OCI-LY3 (cell line): Measurements from ENCODE around the gene RALA.

Experiments
- H2AFZ ChIP-seq: fragments of 200-600, 300-600 bp; shearing (Covaris generic); 2 replicates; pipeline ENCODE4 v1.6.0; 2014; ENCODE audit warnings: antibody characterized with exemption, low read depth, low read length
- H3K27ac ChIP-seq: fragments of 200-600, 300-600 bp; sonication (generic); 2 replicates; pipeline ENCODE4 v1.5.1; 2014; ENCODE audit warnings: mild to moderate bottlenecking, low read length, moderate library complexity, mixed read lengths
- H3K27me3 ChIP-seq: fragments of 200-600, 300-600 bp; sonication (generic); 2 replicates; pipeline ENCODE4 v1.6.1; 2014; ENCODE audit warnings: low read depth, low read length, mixed read lengths
- H3K36me3 ChIP-seq: fragments of 200-600, 300-600 bp; sonication (generic); replicated peaks from 2 replicates; pipeline ENCODE3; 2014; ENCODE audit warnings: low read depth, low read length, mixed read lengths
- H3K4me1 ChIP-seq: fragments of 300-600, 200-600 bp; sonication (generic); 2 replicates; pipeline ENCODE4 v1.6.1; 2014; ENCODE audit warnings: low read length, mixed read lengths
- H3K4me2 ChIP-seq: fragments of 200-600, 300-600 bp; sonication (generic); 2 replicates; pipeline ENCODE4 v1.6.1; 2014; ENCODE audit warnings: low read length, mixed read lengths
- H3K4me3 ChIP-seq: fragments of 300-600, 200-600 bp; sonication (generic); 2 replicates; pipeline ENCODE4 v1.5.1; 2014; ENCODE audit warnings: antibody characterized with exemption, mild to moderate bottlenecking, low read length, moderate library complexity
- H3K79me2 ChIP-seq: fragments of 300-600, 200-600 bp; shearing (Covaris generic); 2 replicates; pipeline ENCODE4 v1.6.1; 2014; ENCODE audit warnings: mild to moderate bottlenecking, low read length, mixed read lengths
- H3K9ac ChIP-seq: fragments of 300-600, 200-600 bp; shearing (Covaris generic); 2 replicates; pipeline ENCODE4 v1.6.0; 2014; ENCODE audit warnings: mild to moderate bottlenecking, low read length, moderate library complexity
- H3K9me3 ChIP-seq: fragments of 200-600, 300-600 bp; shearing (Covaris generic); 2 replicates; pipeline ENCODE4 v1.6.1; 2014; ENCODE audit warnings: low read length, mixed read lengths; ENCODE audit not compliant: insufficient read depth
- H4K20me1 ChIP-seq: fragments of 200-600, 300-600 bp; sonication (generic); 2 replicates; pipeline ENCODE4 v1.6.1; 2016; ENCODE audit warnings: low read length, mixed read lengths; ENCODE audit not compliant: insufficient read depth
- CTCF ChIP-seq: fragments of 200-600, 300-600 bp; sonication (generic); IDR thresholded peaks from 2 replicates; pipeline ENCODE4 v1.5.1; 2014; ENCODE audit warnings: antibody characterized with exemption, low read length, low read depth
- EZH2phosphoT487 ChIP-seq: fragments of 200-600 bp; shearing (Covaris generic); IDR thresholded peaks from 2 replicates; pipeline ENCODE4 v1.6.1; 2018; ENCODE audit warnings: antibody characterized with exemption, mixed run types, low read depth

Gene RALA

DNA sequence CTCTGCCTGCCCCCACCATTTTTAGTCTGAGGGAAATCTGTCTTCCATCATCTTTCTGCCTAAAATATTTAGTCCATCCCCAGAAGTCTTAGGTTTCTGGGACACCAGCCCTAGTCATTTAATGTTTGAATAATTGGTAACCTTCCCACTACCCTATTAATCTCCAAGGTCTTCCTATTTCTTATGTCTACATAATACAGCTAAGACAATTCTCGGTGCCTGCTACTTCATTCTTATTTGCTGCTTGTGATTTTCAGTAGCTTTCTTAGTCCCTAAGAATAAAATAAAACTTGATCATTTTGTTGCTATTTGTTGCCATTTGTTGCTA lies 11.1 kb downstream of the RALA start:
- peaks cover 85% of the 10 kb centered on the region for H4K20me1 ChIP-seq
- H2AFZ ChIP-seq: no peak overlapping the region
- no peak for TF ChIP-seq EZH2phosphoT487
- TF ChIP-seq CTCF: no peak
- H3K9me3 ChIP-seq: no peaks in the 10 kb centered on the region
- peaks cover 15% of the 10 kb centered on the region; the same call in 1 of the 2 replicates for H3K4me1 ChIP-seq
- peaks cover 53% of the 10 kb centered on the region for H3K36me3 ChIP-seq
- peaks cover 96% of the 10 kb centered on the region for H3K79me2 ChIP-seq
- H3K4me3 ChIP-seq: no peak overlapping the region
- H3K4me2 ChIP-seq: no peak overlapping the region
- no peak overlapping the region for H3K27ac ChIP-seq
- H3K27me3 ChIP-seq: no peaks in the 10 kb centered on the region
- H3K9ac ChIP-seq: no peak overlapping the region

DNA sequence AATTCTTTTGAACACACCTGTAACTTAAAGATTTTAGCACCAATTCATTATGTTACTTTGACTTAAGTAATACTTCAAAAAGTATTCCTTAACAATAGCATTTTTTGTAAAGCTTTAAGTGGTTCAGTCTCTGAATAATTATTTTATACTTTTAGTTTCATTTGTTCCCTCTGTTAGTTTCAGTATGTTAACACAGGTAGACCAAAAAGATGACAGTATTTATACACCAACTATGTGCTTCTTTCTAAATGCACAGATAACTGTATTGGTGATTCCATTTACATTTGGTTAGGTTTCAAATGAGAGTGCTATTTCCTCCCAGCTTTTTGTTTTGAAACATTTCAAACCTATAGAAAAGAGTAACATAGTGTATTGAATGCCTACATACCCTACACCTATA lies 14.0 kb downstream of the RALA start:
- Histone ChIP-seq H3K36me3 (peaks cover 46% of the 10 kb centered on the region), H3K4me2 (no peak overlapping the region), H3K27me3 (no peaks in the 10 kb centered on the region), H3K27ac (no peak overlapping the region), H2AFZ (no peak overlapping the region), H3K9me3 (no peaks in the 10 kb centered on the region), H3K9ac (no peak overlapping the region), H3K4me1 (peaks cover 15% of the 10 kb centered on the region; the same call in 1 of the 2 replicates), H3K79me2 (peaks cover 98% of the 10 kb centered on the region), H3K4me3 (no peak overlapping the region), H4K20me1 (peaks cover 96% of the 10 kb centered on the region)
- TF ChIP-seq CTCF (no peak), EZH2phosphoT487 (no peak)

DNA sequence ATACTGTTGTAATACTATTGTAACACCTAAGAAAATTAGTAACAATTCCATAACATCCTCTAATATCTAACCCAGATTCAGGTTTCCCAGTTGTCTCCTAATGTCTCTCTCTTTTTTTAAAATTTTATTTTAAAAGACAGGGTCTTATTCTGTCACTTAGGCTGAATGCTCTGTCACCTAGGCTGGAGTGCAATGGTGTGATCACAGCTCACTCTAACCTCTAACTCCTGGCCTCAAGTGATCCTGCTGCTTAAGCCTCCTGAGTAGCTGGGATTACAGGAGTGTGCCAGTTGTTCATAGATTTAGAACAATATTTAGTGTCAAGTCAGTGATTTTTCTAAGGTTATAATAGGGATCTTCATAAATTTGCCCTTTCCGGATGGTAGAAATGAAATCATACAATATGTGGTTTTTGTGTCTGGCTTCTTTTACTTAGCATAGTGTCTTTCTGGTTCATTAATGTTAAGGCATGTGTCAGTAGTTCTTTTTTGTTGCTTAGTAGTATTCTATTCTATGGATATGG lies 14.7 kb downstream of the RALA start:
- Histone ChIP-seq H3K4me2 (no peak overlapping the region), H3K36me3 (peaks cover 39% of the 10 kb centered on the region), H3K79me2 (peaks cover 98% of the 10 kb centered on the region), H3K4me3 (no peak overlapping the region), H3K27me3 (no peaks in the 10 kb centered on the region), H3K4me1 (peaks cover 15% of the 10 kb centered on the region; the same call in 1 of the 2 replicates), H3K9ac (no peak overlapping the region), H3K9me3 (no peaks in the 10 kb centered on the region), H4K20me1 (peaks cover 96% of the 10 kb centered on the region), H2AFZ (no peak overlapping the region), H3K27ac (no peak overlapping the region)
- no peak for TF ChIP-seq CTCF
- no peak for TF ChIP-seq EZH2phosphoT487

DNA sequence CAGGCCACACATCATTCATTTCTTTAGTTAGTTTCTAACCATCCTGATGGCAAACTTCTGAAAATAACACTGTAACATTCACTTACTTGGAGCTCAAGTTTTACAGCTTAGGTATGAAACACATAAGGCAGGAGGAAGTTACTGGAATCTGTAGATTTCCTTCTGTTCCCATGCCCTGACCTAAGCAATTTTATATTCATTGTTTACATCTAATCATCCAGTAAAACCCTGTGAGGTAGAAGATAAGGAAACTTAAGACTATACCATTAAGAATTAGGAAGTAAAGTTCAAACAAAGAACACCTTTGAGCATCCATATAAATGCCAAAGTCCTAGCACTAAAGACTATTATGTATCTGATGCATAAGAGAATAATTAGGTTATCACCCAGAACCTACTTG lies 19.5 kb downstream of the RALA start:
- H3K27me3 ChIP-seq: no peaks in the 10 kb centered on the region
- peaks cover 93% of the 10 kb centered on the region for H4K20me1 ChIP-seq
- no peak overlapping the region for H3K4me2 ChIP-seq
- H3K4me1 ChIP-seq: no peaks in the 10 kb centered on the region
- no peak overlapping the region for H3K27ac ChIP-seq
- no peak overlapping the region for H3K4me3 ChIP-seq
- no peak overlapping the region for H2AFZ ChIP-seq
- no peak overlapping the region for H3K9ac ChIP-seq
- H3K9me3 ChIP-seq: no peaks in the 10 kb centered on the region
- H3K79me2 ChIP-seq: peaks cover 92% of the 10 kb centered on the region
- H3K36me3 ChIP-seq: peaks cover 11% of the 10 kb centered on the region
- TF ChIP-seq CTCF (no peak), EZH2phosphoT487 (no peak)
